Stimulated activated CD8-positive, alpha-beta memory T cell treated with anti-CD3 and anti-CD28 coated beads, Interleukin-7, amount 100 ng/mL, for 1 hour (primary cell): Measurements from ENCODE around the gene IP6K3.

Experiments used
- DNase-seq, 2 donors: peaks; one replicate each; pipeline ENCODE4 v3.0.0-alpha.2; 2020; ENCODE audit warnings: low read depth in 2 of 2

Gene IP6K3

GRCh38 chr6:33740794-33741193, 5.9 kb downstream of the IP6K3 start:
- no peak for DNase-seq

GRCh38 chr6:33740204-33740608, 6.5 kb downstream of the IP6K3 start:
- no peak for DNase-seq

- no peak for DNase-seq
Observed at GRCh38 chr6:33739571-33739970, 7.1 kb downstream of the IP6K3 start.

- no peak for DNase-seq
Observed at GRCh38 chr6:33738879-33739278, 7.8 kb downstream of the IP6K3 start.

GRCh38 chr6:33738153-33738552, 8.6 kb downstream of the IP6K3 start:
- no peak for DNase-seq

- DNase-seq, result no peak
Observed at GRCh38 chr6:33737267-33738026, 9.3 kb downstream of the IP6K3 start.

- no peak for DNase-seq
Observed at GRCh38 chr6:33735216-33735615, 11.5 kb downstream of the IP6K3 start.

- DNase-seq, result no peak
Observed at GRCh38 chr6:33733709-33734007, 13.0 kb downstream of the IP6K3 start.

GRCh38 chr6:33732817-33733708, 13.6 kb downstream of the IP6K3 start:
- DNase-seq, result no peak

GRCh38 chr6:33732385-33732784, 14.3 kb downstream of the IP6K3 start:
- DNase-seq, result no peak

GRCh38 chr6:33731751-33732282, 14.9 kb downstream of the IP6K3 start:
- DNase-seq, result no peak

- DNase-seq, result no peak
Observed at GRCh38 chr6:33731035-33731434, 15.7 kb downstream of the IP6K3 start.

GRCh38 chr6:33730611-33731010, 16.1 kb downstream of the IP6K3 start:
- DNase-seq, result no peak

GRCh38 chr6:33729059-33729458, 17.6 kb downstream of the IP6K3 start:
- no peak for DNase-seq

- no peak for DNase-seq
Observed at GRCh38 chr6:33728438-33728837, 18.3 kb downstream of the IP6K3 start.

GRCh38 chr6:33727932-33728331, 18.8 kb downstream of the IP6K3 start:
- no peak for DNase-seq

- no peak for DNase-seq
Observed at GRCh38 chr6:33727126-33727525, 19.6 kb downstream of the IP6K3 start.

- DNase-seq, result no peak
Observed at GRCh38 chr6:33726696-33727095, 20.0 kb downstream of the IP6K3 start.

- DNase-seq, result no peak
Observed at GRCh38 chr6:33725891-33726673, 20.6 kb downstream of the IP6K3 start.

- DNase-seq, result no peak
Observed at GRCh38 chr6:33725222-33725621, 21.5 kb downstream of the IP6K3 start.

GRCh38 chr6:33724102-33725023, 22.3 kb downstream of the IP6K3 start:
- no peak for DNase-seq
